HG03159 (cell line): ENCODE results near the gene FNDC5.
A peak's percentile ranks its signal among the peaks of the same experiment; 100 is the strongest.

Experiments used
- ATAC-seq: cut with Tn5 transposase; IDR thresholded peaks from one replicate; pipeline ENCODE4 v1.9.1; 2021; ENCODE audit warnings: mild to moderate bottlenecking, moderate library complexity; ENCODE audit not compliant: unreplicated experiment

Gene FNDC5

DNA sequence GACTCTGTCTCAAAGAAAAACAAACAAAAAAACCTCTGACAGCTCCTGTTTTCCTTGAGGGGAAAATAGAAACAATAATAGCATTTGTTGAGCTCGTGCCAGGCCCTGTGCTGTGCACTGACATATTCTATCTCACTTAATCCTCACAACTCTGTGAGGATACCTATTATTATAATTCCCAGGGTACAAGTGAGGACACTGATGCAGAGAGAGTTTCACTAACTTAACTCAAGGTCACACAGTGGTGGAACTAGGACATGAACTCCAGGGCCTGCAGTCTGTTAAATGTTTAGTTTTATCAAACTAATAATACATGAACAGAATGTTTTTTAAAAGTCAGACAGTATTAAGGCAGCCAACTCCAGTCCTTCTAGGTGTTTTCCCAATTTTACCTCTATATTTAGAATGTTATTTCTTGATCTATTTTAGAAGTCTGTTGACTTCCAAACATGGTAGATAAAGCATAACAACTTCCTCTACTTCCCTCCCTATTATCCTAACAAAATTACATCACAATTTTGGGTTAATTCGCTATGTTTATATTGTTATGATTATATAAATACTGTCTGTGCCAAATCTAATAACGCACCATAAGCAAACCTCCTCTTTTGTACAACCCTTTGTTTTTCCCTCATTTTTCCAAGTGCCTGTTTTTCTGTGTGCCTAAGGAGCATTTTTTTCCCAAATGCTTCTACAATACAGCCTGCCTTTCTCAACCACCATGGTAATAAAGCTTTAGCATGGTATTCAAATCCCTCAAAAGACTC, 4.9 kb downstream of the FNDC5 start:
- no peak for ATAC-seq

GRCh38 chr1:32864375-32865019, 6.2 kb downstream of the FNDC5 start:
- ATAC-seq: no peak

GRCh38 chr1:32863881-32864245, 6.8 kb downstream of the FNDC5 start:
- ATAC-seq: no peak

- no peak for ATAC-seq
Observed at GRCh38 chr1:32863218-32863880, 7.4 kb downstream of the FNDC5 start.

DNA sequence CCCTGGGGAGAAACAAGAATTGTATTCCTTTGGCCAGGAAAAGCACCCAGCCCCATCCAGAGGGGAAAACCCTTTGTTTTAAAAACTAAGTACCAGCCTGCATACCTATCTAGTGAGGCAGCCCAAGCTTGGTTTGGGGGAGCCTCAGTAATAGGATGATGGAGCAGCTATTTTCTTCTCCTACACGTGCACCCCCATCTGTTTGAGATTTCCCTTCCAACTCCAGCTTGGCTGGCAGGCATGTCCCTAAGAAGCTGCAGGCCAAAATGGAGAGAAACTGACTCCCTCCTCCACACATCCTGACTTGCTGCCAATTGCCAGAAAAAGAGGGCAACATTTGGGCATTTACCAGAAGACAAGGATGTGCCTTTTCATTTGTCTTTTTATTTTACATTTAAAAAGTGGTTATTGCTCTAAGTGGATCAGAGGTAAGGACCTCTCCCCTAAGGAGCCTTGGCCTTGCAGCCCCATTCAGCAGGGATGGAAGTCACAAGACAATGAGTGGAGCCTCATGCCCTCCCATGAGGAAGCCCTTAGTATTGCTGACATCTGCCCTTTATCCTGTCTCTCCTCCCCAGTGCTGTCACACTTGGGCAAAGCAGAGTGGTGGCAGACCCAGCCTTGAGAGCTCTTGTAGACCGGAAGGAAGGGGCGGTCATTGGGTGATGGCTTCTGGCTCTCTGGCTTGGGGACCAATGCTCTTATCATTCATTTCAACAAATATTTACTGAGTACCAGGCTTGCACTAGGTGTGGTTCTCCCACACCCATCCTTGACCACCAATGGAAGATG, 8.6 kb downstream of the FNDC5 start:
- ATAC-seq: no peak

GRCh38 chr1:32860566-32860965, 10.1 kb downstream of the FNDC5 start:
- ATAC-seq: no peak

DNA sequence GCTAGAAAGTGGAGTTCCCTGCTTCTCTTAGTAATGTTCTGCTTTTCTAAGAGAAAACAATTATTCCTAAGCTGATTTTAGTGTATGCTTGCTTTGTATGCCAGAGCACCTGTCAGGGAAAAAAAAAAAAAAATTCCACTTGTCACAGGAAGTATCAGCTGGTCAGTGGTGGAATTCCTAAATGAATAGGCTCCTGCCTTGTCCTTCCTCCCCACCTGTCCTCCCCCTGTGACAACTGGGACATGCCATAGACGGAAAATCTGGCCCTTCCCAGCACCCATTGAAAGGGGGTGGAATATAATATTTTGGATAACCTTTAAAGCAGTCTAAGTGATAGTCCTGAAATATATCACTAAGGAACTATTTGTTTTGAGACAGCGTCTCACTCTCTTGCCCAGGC, 10.8 kb downstream of the FNDC5 start:
- no peak for ATAC-seq

DNA sequence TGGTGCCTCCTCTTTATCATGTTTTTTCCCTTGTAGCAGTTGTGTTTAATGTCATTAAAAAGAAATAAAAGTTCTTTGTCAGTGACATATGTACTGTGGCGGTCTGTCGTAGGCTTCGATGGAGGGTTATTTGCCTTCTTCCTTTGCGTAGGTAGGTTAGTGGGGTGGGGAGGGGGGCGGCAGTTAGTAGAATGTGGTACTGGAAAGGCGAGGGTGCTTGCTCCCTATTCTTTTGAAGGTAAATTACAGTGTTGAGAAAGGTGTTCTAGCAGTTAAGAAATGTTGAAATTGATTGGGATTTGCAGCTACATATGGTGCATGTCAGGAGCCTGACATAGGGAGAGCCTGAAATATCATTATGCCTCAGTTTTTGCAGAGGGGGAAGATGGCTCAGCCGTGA, 11.9 kb downstream of the FNDC5 start:
- no peak for ATAC-seq

DNA sequence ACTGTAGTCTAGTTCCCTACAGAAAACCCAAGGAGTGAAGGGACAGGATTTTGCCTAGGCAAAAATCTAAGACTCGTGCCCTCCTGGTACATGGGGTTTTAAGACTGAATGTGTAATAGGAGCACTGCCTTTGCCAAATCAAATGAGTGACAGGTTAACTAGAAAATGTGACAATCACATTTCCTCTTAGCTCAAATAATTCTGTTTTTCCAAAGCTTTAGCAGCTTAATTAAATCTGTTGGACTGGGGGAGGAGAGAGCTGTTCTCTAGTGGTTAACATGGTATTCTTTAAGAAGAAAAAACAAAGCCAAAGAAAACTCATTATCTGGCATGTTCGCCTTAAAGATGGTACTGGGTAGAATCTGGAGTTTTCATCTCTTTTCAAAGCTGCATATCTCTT, 12.6 kb downstream of the FNDC5 start:
- no peak for ATAC-seq

GRCh38 chr1:32855861-32856617, 14.7 kb downstream of the FNDC5 start:
- ATAC-seq: no peak

- no peak for ATAC-seq
Observed at GRCh38 chr1:32848354-32849063, 22.2 kb downstream of the FNDC5 start.

DNA sequence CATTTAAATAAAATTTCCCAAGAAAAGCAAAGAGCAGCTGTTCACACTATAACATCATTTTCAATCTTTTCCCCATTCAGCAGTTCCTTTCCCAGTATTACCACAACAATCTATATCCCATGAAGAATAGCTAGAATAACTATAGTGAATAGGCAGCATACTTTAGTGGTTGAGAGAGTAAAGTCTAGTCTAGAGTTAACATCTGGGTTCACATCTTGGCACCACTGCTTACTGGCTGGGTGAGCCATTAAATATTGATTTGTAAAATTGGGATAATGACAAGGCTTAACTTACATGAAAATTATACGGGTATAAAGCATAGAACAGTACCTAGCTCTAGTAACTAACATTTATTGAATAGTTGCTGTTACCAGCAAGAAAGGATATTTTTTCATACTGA, 38.8 kb downstream of the FNDC5 start:
- no peak for ATAC-seq

DNA sequence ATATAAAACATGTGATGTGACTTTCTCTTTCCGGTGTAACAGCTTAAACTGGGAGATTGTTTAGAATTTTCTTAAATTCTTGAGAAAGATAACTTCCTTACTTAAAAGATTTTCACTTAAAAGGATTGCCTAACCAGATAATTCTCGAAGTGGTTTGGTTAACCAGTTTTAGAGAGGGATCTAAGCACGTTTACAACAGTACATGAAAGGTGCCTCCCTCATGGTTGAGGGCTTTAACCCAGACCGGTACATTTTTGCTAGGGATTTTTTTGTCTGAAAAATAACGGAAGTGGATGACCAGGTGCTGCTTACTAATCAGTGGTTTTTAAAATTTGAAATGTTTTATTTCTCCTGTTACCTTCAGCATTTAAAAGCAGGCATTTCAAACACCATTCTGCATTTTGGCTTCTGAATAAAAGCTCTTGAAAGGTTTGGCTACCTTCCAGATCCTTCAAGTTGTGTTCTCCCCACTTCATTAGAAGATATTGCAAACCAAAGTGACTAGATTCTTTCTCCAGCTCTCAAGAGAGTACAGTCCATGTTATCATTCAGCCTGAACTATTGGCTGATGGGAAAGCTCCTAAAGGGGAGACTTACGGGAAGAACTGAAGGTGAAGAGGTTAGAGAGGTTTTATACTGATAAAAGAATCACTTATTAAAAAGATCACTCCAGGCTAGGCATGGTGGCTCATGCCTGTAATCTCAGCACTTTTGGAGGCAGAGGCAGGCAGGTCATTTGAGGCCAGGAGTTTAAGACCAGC, 40.4 kb downstream of the FNDC5 start:
- no peak for ATAC-seq

GRCh38 chr1:32828341-32828740, 42.4 kb downstream of the FNDC5 start:
- ATAC-seq: no peak

- ATAC-seq: no peak
Observed at GRCh38 chr1:32825181-32825580, 45.5 kb downstream of the FNDC5 start.

- peak; percentile 34 for ATAC-seq
Observed at GRCh38 chr1:32818804-32819541, 51.7 kb downstream of the FNDC5 start.

DNA sequence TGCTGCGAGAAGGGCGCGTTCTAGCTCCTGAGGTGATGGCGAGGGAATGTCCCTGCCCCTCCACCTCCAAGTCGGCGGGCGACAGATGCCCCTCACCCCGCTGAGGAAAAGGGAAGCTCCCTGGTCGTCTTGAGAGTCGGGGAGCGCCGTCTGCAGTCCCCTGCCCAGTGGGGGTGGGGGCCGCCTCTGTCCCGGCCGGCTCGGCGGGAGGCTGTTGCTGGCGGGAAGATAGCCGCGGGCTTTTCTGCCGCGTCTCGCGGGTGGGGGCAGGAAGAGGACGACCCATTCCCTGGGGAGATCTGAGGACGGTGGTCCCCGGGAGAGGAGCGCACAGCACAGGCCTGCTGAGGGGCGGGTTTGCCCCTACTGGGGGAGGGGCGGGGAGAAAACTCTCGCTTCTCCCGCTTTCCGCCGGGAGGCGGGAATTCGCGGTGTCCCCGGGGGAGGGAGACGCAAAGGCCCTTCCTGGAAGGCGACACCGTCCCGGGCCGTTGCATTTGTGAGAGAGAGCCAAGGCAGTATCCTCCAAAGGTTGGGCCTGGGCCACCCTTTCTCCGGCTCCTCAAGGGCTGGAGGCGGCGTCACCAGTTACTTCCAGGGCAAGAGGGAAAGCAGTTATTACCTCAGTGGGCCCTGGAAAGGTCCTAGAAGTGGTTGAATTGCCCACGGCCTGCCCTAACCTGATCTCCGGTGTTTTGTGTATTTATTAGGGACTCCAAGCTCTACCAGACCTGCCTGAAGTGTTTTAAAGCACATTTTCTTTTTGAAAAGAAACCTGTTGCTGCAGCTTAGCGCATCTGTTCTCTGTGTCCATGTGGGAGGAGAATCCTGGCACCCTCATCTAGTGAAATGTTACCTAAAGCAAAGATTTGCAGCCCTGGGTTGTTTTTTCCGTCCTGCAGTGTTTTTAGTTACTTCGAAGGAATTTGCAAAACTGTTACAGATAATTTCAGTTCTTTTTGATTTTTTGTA, 52.6 kb downstream of the FNDC5 start:
- ATAC-seq: peak; percentile 9
